WTC11 (cell line): ENCODE results near the gene TOB2. TPM values are rescaled to one million over a fixed set of nuclear protein-coding genes. Genes with fewer than 3 reads are reported as not detected.

ENCODE experiments used
- ATAC-seq: fragments of 200-7000 bp; cut with Tn5 transposase; 2 replicates; pipeline ENCODE4 v1.10.0; 2021; ENCODE audit warnings: mild to moderate bottlenecking, moderate library complexity
- CTCF ChIA-PET: fragments of 300-600 bp; sonication (Branson Sonifier 250); formaldehyde crosslinking; loops from one replicate; lab custom pipeline; 2021; ENCODE audit warnings: antibody characterized with exemption; lab: Charles Lee
- POLR2A ChIA-PET: fragments of 350-600 bp; sonication (Branson Sonifier 250); formaldehyde crosslinking; loops from one replicate; lab custom pipeline; 2021; ENCODE audit warnings: antibody characterized with exemption; lab: Charles Lee
- DNase-seq: peaks from one replicate; pipeline ENCODE4 v3.0.0; 2021; ENCODE audit warnings: low spot score
- H3K27ac Mint-ChIP-seq: 2 replicates; pipeline ENCODE4 v1.8.0; 2021; ENCODE audit warnings: mixed read lengths
- H3K27me3 Mint-ChIP-seq: 2 replicates; pipeline ENCODE4 v1.8.0; 2021; ENCODE audit warnings: low read depth, mild to moderate bottlenecking, moderate library complexity, mixed read lengths
- H3K36me3 Mint-ChIP-seq: 2 replicates; pipeline ENCODE4 v1.8.0; 2021; ENCODE audit warnings: mixed read lengths
- H3K4me1 Mint-ChIP-seq: 2 replicates; pipeline ENCODE4 v1.8.0; 2022; ENCODE audit warnings: mixed read lengths
- H3K4me3 Mint-ChIP-seq: 2 replicates; pipeline ENCODE4 v1.8.0; 2021; ENCODE audit warnings: mild to moderate bottlenecking, moderate library complexity, mixed read lengths
- H3K9me3 Mint-ChIP-seq: 2 replicates; pipeline ENCODE4 v1.8.0; 2021; ENCODE audit warnings: mixed read lengths
- AFF4 ChIP-seq: sonication (generic); formaldehyde crosslinking; IDR thresholded peaks from 2 replicates; pipeline ENCODE4 v1.8.1; 2023; ENCODE audit warnings: mild to moderate bottlenecking, missing genetic modification reagents, borderline replicate concordance
- ARID4B ChIP-seq: sonication (generic); formaldehyde crosslinking; IDR thresholded peaks from 2 replicates; pipeline ENCODE4 v1.8.0; 2023; ENCODE audit warnings: missing genetic modification reagents, mild to moderate bottlenecking, borderline replicate concordance
- ATF1 ChIP-seq: sonication (generic); formaldehyde crosslinking; IDR thresholded peaks from 2 replicates; pipeline ENCODE4 v1.8.1; 2023; ENCODE audit warnings: mild to moderate bottlenecking, moderate library complexity, missing genetic modification reagents
- ATF3 ChIP-seq: sonication (generic); formaldehyde crosslinking; conservative IDR thresholded peaks from 2 replicates; pipeline ENCODE4 v1.8.1; 2022; ENCODE audit warnings: mild to moderate bottlenecking, missing genetic modification reagents
- CREM ChIP-seq: sonication (generic); formaldehyde crosslinking; IDR thresholded peaks from 2 replicates; pipeline ENCODE4 v1.8.1; 2022; ENCODE audit warnings: mild to moderate bottlenecking, missing genetic modification reagents, moderate library complexity
- ESRRA ChIP-seq: sonication (generic); formaldehyde crosslinking; IDR thresholded peaks from 2 replicates; pipeline ENCODE4 v1.8.1; 2022; ENCODE audit warnings: mild to moderate bottlenecking, missing genetic modification reagents, borderline replicate concordance
- FOXJ3 ChIP-seq: sonication (generic); formaldehyde crosslinking; IDR thresholded peaks from 2 replicates; pipeline ENCODE4 v1.9.0; 2021; ENCODE audit warnings: missing genetic modification reagents, mild to moderate bottlenecking, borderline replicate concordance
- HMGA2 ChIP-seq: fragments of 250-450 bp; sonication (Bioruptor Pico); IDR thresholded peaks from 2 replicates; pipeline ENCODE4 v1.4.0; 2021; ENCODE audit warnings: mild to moderate bottlenecking, moderate library complexity
- HMGXB4 ChIP-seq: sonication (generic); formaldehyde crosslinking; IDR thresholded peaks from 2 replicates; pipeline ENCODE4 v1.8.1; 2023; ENCODE audit warnings: mild to moderate bottlenecking, moderate library complexity, missing genetic modification reagents
- MXD4 ChIP-seq: fragments of 250-450 bp; sonication (Bioruptor Pico); IDR thresholded peaks from 2 replicates; pipeline ENCODE4 v1.8.0; 2021; ENCODE audit warnings: mild to moderate bottlenecking, moderate library complexity, borderline replicate concordance
- MYBL2 ChIP-seq: sonication (generic); formaldehyde crosslinking; IDR thresholded peaks from 2 replicates; pipeline ENCODE4 v1.8.1; 2023; ENCODE audit warnings: mild to moderate bottlenecking, moderate library complexity, missing genetic modification reagents
- NFYB ChIP-seq: sonication (generic); formaldehyde crosslinking; conservative IDR thresholded peaks from 2 replicates; pipeline ENCODE4 v1.8.0; 2022; ENCODE audit warnings: low read depth, missing genetic modification reagents
- TCF7 ChIP-seq: sonication (generic); formaldehyde crosslinking; IDR thresholded peaks from 2 replicates; pipeline ENCODE4 v1.8.0; 2022; ENCODE audit warnings: mild to moderate bottlenecking, low read depth, missing genetic modification reagents, moderate library complexity
- USF1 ChIP-seq: sonication (generic); formaldehyde crosslinking; IDR thresholded peaks from 2 replicates; pipeline ENCODE4 v1.8.0; 2022; ENCODE audit warnings: mild to moderate bottlenecking, missing genetic modification reagents
- ZNF232 ChIP-seq: sonication (generic); formaldehyde crosslinking; IDR thresholded peaks from 2 replicates; pipeline ENCODE4 v1.8.0; 2022; ENCODE audit warnings: mild to moderate bottlenecking, missing genetic modification reagents
- ZNF423 ChIP-seq: fragments of 250-450 bp; sonication (Bioruptor Pico); IDR thresholded peaks from 2 replicates; pipeline ENCODE4 v2.1.2; 2022; ENCODE audit warnings: mild to moderate bottlenecking, moderate library complexity
- ZSCAN18 ChIP-seq: fragments of 250-450 bp; sonication (Bioruptor Pico); IDR thresholded peaks from 2 replicates; pipeline ENCODE4 v2.1.2; 2022; ENCODE audit warnings: mild to moderate bottlenecking, moderate library complexity
- total RNA-seq: library from RNA; stranded (reverse); gene quantifications from 3 replicates; pipeline ENCODE4 v1.2.3, GENCODE V29; 2021

Gene TOB2
- total RNA-seq, 1 experiment from 2014 or later: 46.6 TPM

GRCh38 chr22:41448189-41448808 lies 1.7 kb upstream of the TOB2 start (continued):
- TF ChIP-seq HMGA2 (CRISPR knock-in tag) (no peak), FOXJ3 (no peak)
- TF ChIP-seq, all 79 proteins: peak for 13

GRCh38 chr22:41447435-41448188 lies 1.0 kb upstream of the TOB2 start:
- CTCF ChIA-PET: interaction anchor here (0.6 to 2.7 kb wide), 13 partner anchors 21 to 219 kb away, joined by 3 to 20 read pairs (median 6); partner anchors contain the start of genes ACO2, PHF5A and TEF
- H3K27me3 Mint-ChIP-seq: no peaks in the 10 kb centered on the region
- POLR2A ChIA-PET: interaction anchor here (0.9 to 3.0 kb wide), 18 partner anchors 10 to 174 kb away, joined by 3 to 44 read pairs (median 6); partner anchors contain the start of genes ACO2, DESI1, PHF5A and TEF
- H3K9me3 Mint-ChIP-seq: no peaks in the 10 kb centered on the region
- H3K4me3 Mint-ChIP-seq: peak overlapping the region; percentile 96
- peak; percentile 72 for DNase-seq
- peak overlapping the region; percentile 100 for H3K27ac Mint-ChIP-seq
- H3K36me3 Mint-ChIP-seq: peaks cover 21% of the 10 kb centered on the region
- ATAC-seq: 0 out of 2 replicates have a peak, but pooled peaks have one; percentile 1
- peaks cover 20% of the 10 kb centered on the region for H3K4me1 Mint-ChIP-seq
- no peak for TF ChIP-seq MXD4 (CRISPR knock-in tag)
- TF ChIP-seq MYBL2 (CRISPR knock-in tag): no peak; the same call in 1 of the 2 replicates
- TF ChIP-seq ATF3 (CRISPR knock-in tag): 0 out of 2 replicates have a peak, but pooled peaks have one; percentile 7
- TF ChIP-seq ATF1 (CRISPR knock-in tag): 0 out of 2 replicates have a peak, but pooled peaks have one; percentile 35
- no peak; the same call in 1 of the 2 replicates for TF ChIP-seq NFYB (CRISPR knock-in tag)
- TF ChIP-seq TCF7 (CRISPR knock-in tag): no peak; the same call in 1 of the 2 replicates
- no peak for TF ChIP-seq ZNF423 (CRISPR knock-in tag)
- no peak for TF ChIP-seq ESRRA
- no peak for TF ChIP-seq CREM (CRISPR knock-in tag)
- no peak for TF ChIP-seq USF1 (CRISPR knock-in tag)
- TF ChIP-seq ZNF232 (CRISPR knock-in tag): no peak
- no peak for TF ChIP-seq AFF4 (CRISPR knock-in tag)
- TF ChIP-seq ZSCAN18 (CRISPR knock-in tag): no peak
- TF ChIP-seq ARID4B (CRISPR knock-in tag): 0 out of 2 replicates have a peak, but pooled peaks have one; percentile 71
- no peak for TF ChIP-seq HMGXB4
